ENCODE measurements around the gene PRTFDC1. TPM values are rescaled to one million over a fixed set of nuclear protein-coding genes. Genes with fewer than 3 reads are reported as not detected.
"Not testable (repeated sequence)": the region's sequence is repeated elsewhere in the genome, so short reads cannot be mapped to it uniquely, and the experiment has no call there.

The PRTFDC1 gene
- total RNA-seq, 2 experiments from 2014 or later, result not detected

- BruUV-seq (replicated peaks); H3K9me3 ChIP-seq (ENCODE audit: low read length); H2AFZ ChIP-seq (ENCODE audit: low read length); CTCF ChIA-PET (ENCODE audit: unreplicated experiment); H3K4me2 ChIP-seq (ENCODE audit: low read length); H3K4me1 ChIP-seq (ENCODE audit: insufficient read depth, low read length, poor library complexity, severe bottlenecking); H3K27ac ChIP-seq (ENCODE audit: low read depth, low read length, poor library complexity, severe bottlenecking); intact Hi-C loops (cut with micrococcal nuclease; ENCODE audit: unreplicated experiment); H3K79me2 ChIP-seq (ENCODE audit: insufficient read depth, low read depth, low read length); H3K36me3 ChIP-seq (ENCODE audit: insufficient read depth, low read length); DNase-seq (ENCODE audit: low spot score); H4K20me1 ChIP-seq (ENCODE audit: insufficient read depth, low read length); H3K9me2 ChIP-seq (ENCODE audit: insufficient read depth, low read length); H3K4me3 ChIP-seq (ENCODE audit: low read depth, low read length, poor library complexity, severe bottlenecking): not testable (repeated sequence)
- POLR2A ChIA-PET, result interaction anchor here (0.6 kb wide), 1 partner anchor 135 kb away, joined by 4 read pairs; no protein-coding TSS in a partner anchor
Observed at GRCh38 chr10:24922222-24922868, 30.1 kb downstream of the PRTFDC1 start.

GRCh38 chr10:24920907-24921881 lies 31.2 kb downstream of the PRTFDC1 start:
- no peak for DNase-seq (ENCODE audit: low spot score)
- BruUV-seq (replicated peaks), result no TSS peak
- H3K9me3 ChIP-seq (ENCODE audit: low read length), result no peaks in the 10 kb centered on the region
- CTCF ChIA-PET (ENCODE audit: unreplicated experiment), result no interaction called here
- H3K27ac ChIP-seq (ENCODE audit: low read depth, low read length, poor library complexity, severe bottlenecking), result no peak overlapping the region
- no peak overlapping the region for H3K4me2 ChIP-seq (ENCODE audit: low read length)
- no peak for TF ChIP-seq EZH2phosphoT487 (IDR thresholded peaks at IDR 0.05; ENCODE audit: borderline replicate concordance, low read depth, low read length)
- no peaks in the 10 kb centered on the region for H4K20me1 ChIP-seq (ENCODE audit: insufficient read depth, low read length)
- no peaks in the 10 kb centered on the region for H3K4me1 ChIP-seq (ENCODE audit: insufficient read depth, low read length, poor library complexity, severe bottlenecking)
- no peaks in the 10 kb centered on the region for H3K79me2 ChIP-seq (ENCODE audit: insufficient read depth, low read depth, low read length)
- no peaks in the 10 kb centered on the region for H3K36me3 ChIP-seq (ENCODE audit: insufficient read depth, low read length)
- H2AFZ ChIP-seq (ENCODE audit: low read length), result no peak overlapping the region
- H3K4me3 ChIP-seq (ENCODE audit: low read depth, low read length, poor library complexity, severe bottlenecking), result no peak overlapping the region
- POLR2A ChIA-PET, result interaction anchor here (0.5 kb wide), 1 partner anchor 12 kb away, joined by 3 read pairs; no protein-coding TSS in a partner anchor
- intact Hi-C loops (cut with micrococcal nuclease; ENCODE audit: unreplicated experiment), result no loop called here
- no peaks in the 10 kb centered on the region for H3K9me2 ChIP-seq (ENCODE audit: insufficient read depth, low read length)

- DNase-seq (ENCODE audit: low spot score); intact Hi-C loops (cut with micrococcal nuclease; ENCODE audit: unreplicated experiment); BruUV-seq (replicated peaks): not testable (repeated sequence)
Observed at GRCh38 chr10:24920192-24920591, 32.2 kb downstream of the PRTFDC1 start.

GRCh38 chr10:24919629-24920028 lies 32.8 kb downstream of the PRTFDC1 start:
- H3K27ac ChIP-seq (ENCODE audit: low read depth, low read length, poor library complexity, severe bottlenecking); H3K36me3 ChIP-seq (ENCODE audit: insufficient read depth, low read length); H3K9me3 ChIP-seq (ENCODE audit: low read length); H4K20me1 ChIP-seq (ENCODE audit: insufficient read depth, low read length); CTCF ChIA-PET (ENCODE audit: unreplicated experiment); H3K4me2 ChIP-seq (ENCODE audit: low read length); H3K4me1 ChIP-seq (ENCODE audit: insufficient read depth, low read length, poor library complexity, severe bottlenecking); POLR2A ChIA-PET; intact Hi-C loops (cut with micrococcal nuclease; ENCODE audit: unreplicated experiment); DNase-seq (ENCODE audit: low spot score); BruUV-seq (replicated peaks); H3K79me2 ChIP-seq (ENCODE audit: insufficient read depth, low read depth, low read length); H2AFZ ChIP-seq (ENCODE audit: low read length); H3K4me3 ChIP-seq (ENCODE audit: low read depth, low read length, poor library complexity, severe bottlenecking); H3K9me2 ChIP-seq (ENCODE audit: insufficient read depth, low read length): not testable (repeated sequence)

More at GRCh38 chr10:24920192-24920591, 32.2 kb downstream of the PRTFDC1 start:
- H3K4me2 ChIP-seq (ENCODE audit: low read length); H3K36me3 ChIP-seq (ENCODE audit: insufficient read depth, low read length); H3K4me1 ChIP-seq (ENCODE audit: insufficient read depth, low read length, poor library complexity, severe bottlenecking); CTCF ChIA-PET (ENCODE audit: unreplicated experiment); H2AFZ ChIP-seq (ENCODE audit: low read length); H4K20me1 ChIP-seq (ENCODE audit: insufficient read depth, low read length); H3K9me3 ChIP-seq (ENCODE audit: low read length); H3K4me3 ChIP-seq (ENCODE audit: low read depth, low read length, poor library complexity, severe bottlenecking); H3K27ac ChIP-seq (ENCODE audit: low read depth, low read length, poor library complexity, severe bottlenecking); H3K9me2 ChIP-seq (ENCODE audit: insufficient read depth, low read length); H3K79me2 ChIP-seq (ENCODE audit: insufficient read depth, low read depth, low read length); POLR2A ChIA-PET: not testable (repeated sequence)

All from OCI-LY7 (cell line).